Neural cell (in vitro differentiated cells): ENCODE results near the gene PSMD3. TPM values are rescaled to one million over a fixed set of nuclear protein-coding genes. Genes with fewer than 3 reads are reported as not detected.

ENCODE experiments used
- H2AFZ ChIP-seq: fragments of 200-600, 300-800 bp; sonication (generic), shearing (Covaris generic); 2 replicates; pipeline ENCODE4 v1.6.0; 2014; ENCODE audit warnings: low read depth, mild to moderate bottlenecking, antibody characterized with exemption, low read length, moderate library complexity
- H3F3A ChIP-seq: fragments of 200-600 bp; shearing (Covaris generic); 2 replicates; pipeline ENCODE4 v1.6.1; 2016; ENCODE audit warnings: mild to moderate bottlenecking, moderate library complexity, mixed read lengths, antibody characterized with exemption, low read length; ENCODE audit not compliant: insufficient read depth, poor library complexity, severe bottlenecking
- H3K27ac ChIP-seq: fragments of 200-600, 300-800 bp; sonication (generic), shearing (Covaris generic); 2 replicates; pipeline ENCODE4 v1.5.1; 2014; ENCODE audit warnings: mild to moderate bottlenecking, low read length, moderate library complexity
- H3K27me3 ChIP-seq: fragments of 300-800, 200-600 bp; sonication (generic), shearing (Covaris generic); 2 replicates; pipeline ENCODE4 v1.6.0; 2014; ENCODE audit warnings: mild to moderate bottlenecking, low read depth, low read length, moderate library complexity; ENCODE audit not compliant: insufficient read depth
- H3K36me3 ChIP-seq: fragments of 300-800, 200-600 bp; sonication (generic), shearing (Covaris generic); 2 replicates; pipeline ENCODE4 v1.5.1; 2014; ENCODE audit warnings: mild to moderate bottlenecking, antibody characterized with exemption, low read length, moderate library complexity; ENCODE audit not compliant: insufficient read depth
- H3K4me2 ChIP-seq: fragments of 300-800, 200-600 bp; sonication (generic), shearing (Covaris generic); 2 replicates; pipeline ENCODE4 v1.6.0; 2014; ENCODE audit warnings: mild to moderate bottlenecking, low read length
- H3K4me3 ChIP-seq: fragments of 300-800, 200-600 bp; sonication (generic), shearing (Covaris generic); 2 replicates; pipeline ENCODE4 v1.5.1; 2014; ENCODE audit warnings: mild to moderate bottlenecking, low read length, moderate library complexity
- H3K79me2 ChIP-seq: fragments of 200-600 bp; shearing (Covaris generic); replicated peaks from 2 replicates; pipeline ENCODE4 v1.6.0; 2014; ENCODE audit warnings: mild to moderate bottlenecking, low read length, moderate library complexity; ENCODE audit not compliant: insufficient read depth
- H3K9ac ChIP-seq: fragments of 300-800, 200-600 bp; sonication (generic), shearing (Covaris generic); 2 replicates; pipeline ENCODE4 v1.6.1; 2016; ENCODE audit warnings: mild to moderate bottlenecking, low read length, mixed read lengths
- H3K9me2 ChIP-seq: fragments of 200-600 bp; shearing (Covaris generic); 2 replicates; pipeline ENCODE4 v1.6.1; 2016; ENCODE audit warnings: mild to moderate bottlenecking, low read length, mixed read lengths; ENCODE audit not compliant: insufficient read depth
- H3K9me3 ChIP-seq: fragments of 200-600, 300-800 bp; sonication (generic), shearing (Covaris generic); 2 replicates; pipeline ENCODE4 v1.6.1; 2016; ENCODE audit warnings: mild to moderate bottlenecking, mixed run types, low read length, moderate library complexity, mixed read lengths
- H4K20me1 ChIP-seq: fragments of 200-600 bp; shearing (Covaris generic); 2 replicates; pipeline ENCODE4 v1.6.1; 2016; ENCODE audit warnings: mild to moderate bottlenecking, mixed run types; ENCODE audit not compliant: insufficient read depth
- EP300 ChIP-seq: fragments of 450-650 bp; conservative IDR thresholded peaks from 2 replicates; pipeline ENCODE4 v1.6.1; 2014; ENCODE audit warnings: antibody characterized with exemption, mild to moderate bottlenecking, moderate library complexity; ENCODE audit not compliant: poor library complexity, severe bottlenecking
- EZH2 ChIP-seq: fragments of 200-600, 300-800 bp; shearing (Covaris generic), sonication (generic); IDR thresholded peaks from 2 replicates; pipeline ENCODE4 v1.6.1; 2014; ENCODE audit warnings: antibody characterized with exemption, low read length, borderline replicate concordance, mild to moderate bottlenecking; ENCODE audit not compliant: insufficient read depth, poor library complexity, severe bottlenecking
- MXI1 ChIP-seq: fragments of 450-650 bp; conservative IDR thresholded peaks from 2 replicates; pipeline ENCODE4 v1.6.1; 2014; ENCODE audit warnings: antibody characterized with exemption, mild to moderate bottlenecking; ENCODE audit not compliant: poor library complexity, severe bottlenecking
- POLR2AphosphoS5 ChIP-seq: IDR thresholded peaks from 2 replicates; pipeline ENCODE4 v1.6.1; 2012
- RAD21 ChIP-seq: fragments of 450-650 bp; conservative IDR thresholded peaks from 2 replicates; pipeline ENCODE4 v1.6.1; 2014; ENCODE audit warnings: antibody characterized with exemption, mild to moderate bottlenecking, moderate library complexity
- REST ChIP-seq: IDR thresholded peaks from 2 replicates; pipeline ENCODE4 v1.6.1; 2012; ENCODE audit warnings: borderline replicate concordance
- SMC3 ChIP-seq: fragments of 450-650 bp; conservative IDR thresholded peaks from 2 replicates; pipeline ENCODE4 v1.6.1; 2014; ENCODE audit warnings: antibody characterized with exemption, mild to moderate bottlenecking, moderate library complexity; ENCODE audit not compliant: poor library complexity
- TAF1 ChIP-seq: IDR thresholded peaks from 2 replicates; pipeline ENCODE4 v1.6.1; 2012; ENCODE audit warnings: low read depth
- polyA plus RNA-seq: library from polyadenylated mRNA; depleted of rRNA; stranded (reverse); fragments of >200 nt; gene quantifications from 2 replicates; pipeline ENCODE4 v1.2.3, GENCODE V29; 2014
- TF ChIP-seq, protein P1 (sequence below): fragments of 450-650 bp; IDR thresholded peaks from 2 replicates; pipeline ENCODE4 v1.5.1; 2014; ENCODE audit warnings: antibody characterized with exemption, mild to moderate bottlenecking, moderate library complexity; ENCODE audit not compliant: poor library complexity, severe bottlenecking

The PSMD3 gene
- polyA plus RNA-seq, 1 donor from 2014 or later = 117 TPM

DNA sequence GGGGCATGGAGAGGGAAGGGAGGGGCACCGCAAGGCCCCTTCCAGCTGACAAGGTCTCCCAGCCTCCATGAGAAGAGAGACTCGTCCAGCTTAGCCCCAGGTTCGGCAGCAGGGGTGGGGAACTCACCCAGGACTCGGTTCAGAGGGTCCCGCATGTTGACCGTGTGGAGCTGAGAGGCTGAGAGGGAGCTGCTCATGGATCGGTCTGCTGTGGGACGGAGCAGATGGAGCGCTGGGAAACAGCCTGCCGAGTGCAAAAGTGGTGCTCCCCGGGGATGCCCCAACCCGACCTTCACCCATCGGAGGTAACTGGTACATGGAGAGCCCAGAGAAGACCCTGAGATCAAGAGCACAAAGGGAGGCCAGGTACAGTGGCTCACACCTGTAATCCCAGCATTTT is 39.5 kb downstream of the PSMD3 start:
- Histone ChIP-seq H3K9me3 (no peaks in the 10 kb centered on the region), H3K4me3 (no peak overlapping the region), H3K9me2 (no peaks in the 10 kb centered on the region), H3K27me3 (no peaks in the 10 kb centered on the region), H3K79me2 (no peaks in the 10 kb centered on the region), H3K9ac (no peak overlapping the region), H3F3A (no peaks in the 10 kb centered on the region), H3K27ac (no peak overlapping the region), H3K36me3 (no peaks in the 10 kb centered on the region), H4K20me1 (no peaks in the 10 kb centered on the region), H3K4me2 (no peak overlapping the region), H2AFZ (no peak overlapping the region)
- no peak for TF ChIP-seq EP300
- TF ChIP-seq, protein P1, sequence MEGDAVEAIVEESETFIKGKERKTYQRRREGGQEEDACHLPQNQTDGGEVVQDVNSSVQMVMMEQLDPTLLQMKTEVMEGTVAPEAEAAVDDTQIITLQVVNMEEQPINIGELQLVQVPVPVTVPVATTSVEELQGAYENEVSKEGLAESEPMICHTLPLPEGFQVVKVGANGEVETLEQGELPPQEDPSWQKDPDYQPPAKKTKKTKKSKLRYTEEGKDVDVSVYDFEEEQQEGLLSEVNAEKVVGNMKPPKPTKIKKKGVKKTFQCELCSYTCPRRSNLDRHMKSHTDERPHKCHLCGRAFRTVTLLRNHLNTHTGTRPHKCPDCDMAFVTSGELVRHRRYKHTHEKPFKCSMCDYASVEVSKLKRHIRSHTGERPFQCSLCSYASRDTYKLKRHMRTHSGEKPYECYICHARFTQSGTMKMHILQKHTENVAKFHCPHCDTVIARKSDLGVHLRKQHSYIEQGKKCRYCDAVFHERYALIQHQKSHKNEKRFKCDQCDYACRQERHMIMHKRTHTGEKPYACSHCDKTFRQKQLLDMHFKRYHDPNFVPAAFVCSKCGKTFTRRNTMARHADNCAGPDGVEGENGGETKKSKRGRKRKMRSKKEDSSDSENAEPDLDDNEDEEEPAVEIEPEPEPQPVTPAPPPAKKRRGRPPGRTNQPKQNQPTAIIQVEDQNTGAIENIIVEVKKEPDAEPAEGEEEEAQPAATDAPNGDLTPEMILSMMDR = no peak
- TF ChIP-seq EZH2 = no peak
- TF ChIP-seq TAF1 = no peak
- no peak for TF ChIP-seq POLR2AphosphoS5
- no peak for TF ChIP-seq MXI1
- no peak for TF ChIP-seq REST
- no peak for TF ChIP-seq SMC3
- TF ChIP-seq RAD21 = no peak

DNA sequence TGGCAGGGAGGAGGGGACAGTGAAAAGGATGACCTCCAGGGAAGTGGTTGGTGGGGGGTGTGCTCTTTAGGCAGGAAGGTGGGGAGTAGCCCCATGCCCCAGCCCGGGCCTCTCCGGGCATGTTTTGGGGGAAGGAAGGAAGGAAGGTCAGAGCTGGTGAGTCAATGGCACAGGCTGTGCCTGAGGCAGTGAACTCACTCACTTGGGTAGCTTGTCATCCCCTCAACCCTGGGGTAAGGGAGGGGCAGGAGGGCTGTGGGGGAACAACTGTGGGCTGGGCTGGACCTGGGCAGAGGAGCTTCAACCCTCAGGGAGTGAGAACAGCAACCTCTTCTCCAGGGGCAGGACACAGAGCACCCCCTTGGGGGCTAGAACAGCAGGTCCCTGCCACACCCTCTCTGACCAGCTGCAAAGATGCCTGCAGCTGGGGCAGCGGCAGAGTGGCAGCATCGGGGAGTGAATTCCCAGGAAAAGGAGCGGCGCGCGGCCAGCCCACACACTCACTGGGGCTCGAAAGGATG is 40.9 kb downstream of the PSMD3 start:
- H4K20me1 ChIP-seq = no peaks in the 10 kb centered on the region
- no peak overlapping the region for H3K4me2 ChIP-seq
- no peak overlapping the region for H2AFZ ChIP-seq
- no peaks in the 10 kb centered on the region for H3K27me3 ChIP-seq
- no peaks in the 10 kb centered on the region for H3K9me2 ChIP-seq
- no peaks in the 10 kb centered on the region for H3K9me3 ChIP-seq
- H3K9ac ChIP-seq = no peak overlapping the region
- no peaks in the 10 kb centered on the region for H3F3A ChIP-seq
- no peak overlapping the region for H3K4me3 ChIP-seq
- no peaks in the 10 kb centered on the region for H3K79me2 ChIP-seq
- H3K36me3 ChIP-seq = no peaks in the 10 kb centered on the region
- TF ChIP-seq EP300 (no peak), POLR2AphosphoS5 (no peak), EZH2 (no peak), SMC3 (no peak), TAF1 (no peak)
- no peak overlapping the region for H3K27ac ChIP-seq

- H3K4me3 ChIP-seq = no peak overlapping the region
- no peaks in the 10 kb centered on the region for H3K79me2 ChIP-seq
- H3K9ac ChIP-seq = no peak overlapping the region
- H3K27ac ChIP-seq = no peak overlapping the region
- H3K9me3 ChIP-seq = no peaks in the 10 kb centered on the region
- no peak for TF ChIP-seq SMC3
- no peak for TF ChIP-seq EP300
- TF ChIP-seq RAD21 = no peak
- TF ChIP-seq EZH2 = no peak
- no peak for TF ChIP-seq POLR2AphosphoS5
- TF ChIP-seq TAF1 = no peak
- TF ChIP-seq REST = no peak
- TF ChIP-seq MXI1 = no peak
- TF ChIP-seq, protein P1 = no peak
- no peak overlapping the region for H2AFZ ChIP-seq
- no peaks in the 10 kb centered on the region for H3K9me2 ChIP-seq
- no peaks in the 10 kb centered on the region for H3K27me3 ChIP-seq
- H3K4me2 ChIP-seq = no peak overlapping the region
- no peaks in the 10 kb centered on the region for H3F3A ChIP-seq
- H4K20me1 ChIP-seq = no peaks in the 10 kb centered on the region
- no peaks in the 10 kb centered on the region for H3K36me3 ChIP-seq
These were observed 41.9 kb downstream of the PSMD3 start for GRCh38 chr17:40022497-40022896.
